Measurements from ENCODE around the gene SLC25A23.
A peak's percentile ranks its signal among the peaks of the same experiment; 100 is the strongest.
"Not testable (repeated sequence)": the region's sequence is repeated elsewhere in the genome, so short reads cannot be mapped to it uniquely, and the experiment has no call there.

The SLC25A23 gene

DNA sequence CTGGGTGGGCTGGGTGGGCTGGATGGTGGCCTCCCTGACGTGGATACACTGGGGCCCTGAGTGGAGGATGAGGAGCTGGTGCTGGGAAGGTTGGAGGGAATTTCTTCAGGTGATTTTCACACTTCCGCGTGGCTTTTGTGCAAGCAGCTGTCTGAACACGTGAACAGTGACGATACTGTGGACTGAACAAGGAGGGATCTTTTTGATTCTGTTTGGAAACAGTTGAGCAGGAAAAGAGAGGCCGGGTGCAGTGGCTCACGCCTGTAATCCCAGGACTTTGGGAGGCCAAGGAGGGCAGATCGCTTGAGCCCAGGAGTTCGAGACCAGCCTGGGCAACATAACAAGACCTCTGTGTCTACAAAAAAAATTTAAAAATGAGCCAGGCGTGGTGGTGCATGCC, 57.5 kb downstream of the SLC25A23 start:
- no peak for DNase-seq (ENCODE audit: low read depth in 2 of 2)

DNA sequence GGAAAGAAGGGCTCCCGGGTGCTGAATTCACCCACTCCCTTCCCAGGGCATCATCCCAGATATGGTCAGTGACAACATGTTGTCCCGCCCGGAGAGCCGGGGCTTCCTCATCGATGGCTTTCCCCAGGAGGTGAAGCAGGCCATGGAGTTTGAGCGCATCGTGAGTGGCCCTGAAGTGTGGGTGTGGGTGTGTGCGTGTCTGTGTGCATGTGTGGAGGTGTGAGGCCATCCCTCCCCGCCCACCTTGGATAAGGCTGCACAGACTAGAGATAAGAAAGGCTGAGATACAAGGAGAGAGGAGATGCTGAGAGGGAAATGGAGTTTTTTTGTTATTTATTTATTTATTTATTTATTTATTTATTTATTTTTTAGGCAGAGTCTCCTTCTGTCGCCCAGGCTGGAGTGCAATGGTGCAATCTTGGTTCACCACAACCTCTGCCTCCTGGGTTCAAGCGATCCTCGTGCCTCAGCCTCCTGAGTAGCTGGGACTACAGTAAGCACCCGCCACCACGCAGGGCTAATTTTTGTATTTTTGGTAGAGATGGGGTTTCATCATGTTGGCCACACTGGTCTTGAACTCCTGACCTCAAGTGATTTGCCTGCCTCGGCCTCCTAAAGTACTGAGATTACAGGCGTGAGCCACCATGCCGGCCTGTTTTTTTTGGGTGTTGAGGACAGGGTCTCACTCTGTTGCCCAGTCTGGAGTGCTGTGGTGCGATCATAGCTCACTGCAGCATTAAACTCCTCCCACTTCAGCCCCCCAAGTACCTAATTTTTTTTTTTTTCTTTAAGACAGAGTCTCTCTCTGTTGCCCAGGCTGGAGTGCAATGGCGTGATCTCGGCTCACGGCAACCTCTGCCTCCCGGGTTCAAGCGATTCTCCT, 59.3 kb downstream of the SLC25A23 start:
- DNase-seq (ENCODE audit: low read depth in 2 of 2), result not testable (repeated sequence)

DNA sequence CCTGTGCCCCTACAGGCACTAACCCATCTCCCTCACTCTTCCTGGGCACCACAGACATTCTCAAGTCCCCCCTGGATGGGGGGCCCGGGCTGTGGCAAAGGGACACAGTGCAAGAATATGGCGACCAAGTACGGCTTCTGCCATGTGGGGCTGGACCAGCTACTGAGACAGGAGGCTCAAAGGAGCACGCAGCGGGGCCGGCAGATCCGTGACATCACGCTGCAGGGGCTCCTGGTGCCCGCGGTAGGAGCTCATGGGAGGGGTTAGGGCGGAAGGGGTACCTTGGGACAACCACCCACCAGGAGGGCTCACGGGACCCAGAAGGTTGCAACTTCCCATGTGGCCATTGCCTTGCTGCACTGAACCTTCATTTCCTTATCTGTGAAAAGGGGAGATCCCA, 63.3 kb downstream of the SLC25A23 start:
- DNase-seq (ENCODE audit: low read depth in 2 of 2), result no peak

DNA sequence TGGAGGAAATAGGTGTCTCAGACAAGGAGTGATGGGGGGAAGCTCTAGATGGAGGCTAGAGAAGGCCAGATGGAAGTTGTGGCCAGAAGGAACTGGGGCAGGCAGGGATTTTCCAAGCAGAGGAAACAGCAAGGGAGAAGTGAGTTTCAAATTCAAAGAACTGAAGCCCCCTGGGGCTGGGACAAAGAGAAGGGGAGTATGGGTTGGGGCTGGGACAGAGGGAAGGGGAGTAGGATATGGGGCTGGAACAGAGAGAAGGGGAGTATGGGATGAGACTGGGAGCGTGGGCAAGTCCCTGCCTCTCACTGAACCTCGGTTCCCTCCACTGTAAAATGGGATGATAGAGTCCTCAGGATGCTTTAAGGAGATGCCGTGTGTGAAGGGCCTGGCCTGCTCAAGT, 64.8 kb downstream of the SLC25A23 start:
- DNase-seq (ENCODE audit: low read depth in 2 of 2), result no peak

DNA sequence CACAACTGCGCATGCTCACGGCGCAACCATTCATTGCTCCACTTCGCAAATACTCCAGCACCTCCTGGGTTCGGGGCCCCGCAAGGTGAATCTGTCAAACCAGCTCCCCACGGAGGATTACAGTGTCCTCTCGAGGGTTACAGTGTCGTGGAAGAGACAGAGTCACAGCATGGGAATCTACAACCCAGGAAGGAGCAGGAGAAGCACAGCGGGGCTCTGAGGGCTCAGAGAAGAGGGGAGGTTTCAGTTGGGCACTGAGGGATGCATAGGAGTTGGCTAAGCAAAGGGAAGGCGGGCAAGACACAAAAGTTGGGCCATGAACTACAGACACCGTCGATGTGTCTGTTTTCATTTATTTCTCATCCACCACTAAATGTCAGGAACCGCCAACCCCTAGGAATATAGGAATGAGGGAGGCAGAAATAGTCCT, 65.6 kb downstream of the SLC25A23 start:
- DNase-seq (ENCODE audit: low read depth in 2 of 2), result peak in 1 of 2 donors; percentile 56

DNA sequence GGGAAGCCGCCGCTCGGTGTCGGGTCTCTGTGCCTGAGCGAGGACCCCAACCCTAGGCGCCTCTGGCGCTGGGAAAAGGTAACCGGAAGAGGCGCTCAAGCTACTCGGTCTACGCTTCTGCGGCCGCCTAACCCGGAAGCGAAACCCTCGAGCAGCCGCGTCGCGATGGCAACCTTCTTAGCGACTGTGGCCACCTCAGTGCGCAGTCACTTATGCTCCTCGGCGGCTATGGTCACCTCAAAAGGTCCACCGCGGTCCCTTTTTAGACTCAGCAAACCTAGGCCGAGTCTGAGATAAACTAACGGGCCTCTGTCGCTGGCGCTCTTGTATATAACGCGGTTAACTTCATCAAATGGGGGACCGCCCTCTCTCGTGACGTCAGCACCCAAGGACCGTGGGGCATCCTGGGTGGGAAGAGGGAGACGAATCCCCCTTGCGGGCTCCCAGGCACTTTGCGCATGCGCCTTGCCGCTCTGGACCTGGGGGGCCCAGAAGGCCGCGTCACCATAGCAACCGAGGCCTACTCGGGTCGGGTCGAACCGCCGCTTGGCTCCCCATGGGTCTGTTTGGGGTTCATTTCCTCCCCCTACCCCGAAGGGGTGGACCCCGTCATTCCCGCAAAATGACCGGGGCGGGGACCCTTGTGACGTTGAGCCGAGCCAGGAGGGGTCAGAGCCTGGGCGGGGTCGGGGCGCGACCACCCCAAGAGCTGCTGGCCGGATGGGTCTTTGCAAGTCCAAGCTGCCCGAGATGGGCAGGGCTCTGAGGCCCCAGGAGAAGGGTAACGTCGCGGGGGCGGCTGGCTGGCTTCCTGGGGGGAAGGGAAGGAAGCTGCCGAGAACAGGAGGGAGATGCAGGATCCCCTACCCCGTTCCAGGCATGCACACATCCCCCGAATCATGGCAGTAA, 66.3 kb downstream of the SLC25A23 start, which contains the start of gene GTF2F1:
GTF2F1 (minus strand) TSS at position 91 of the 909 bp plus-strand sequence. CDS start 169 bp downstream, outside the sequence.
- DNase-seq (ENCODE audit: low read depth in 2 of 2), result peak; percentile 86 to 91

DNA sequence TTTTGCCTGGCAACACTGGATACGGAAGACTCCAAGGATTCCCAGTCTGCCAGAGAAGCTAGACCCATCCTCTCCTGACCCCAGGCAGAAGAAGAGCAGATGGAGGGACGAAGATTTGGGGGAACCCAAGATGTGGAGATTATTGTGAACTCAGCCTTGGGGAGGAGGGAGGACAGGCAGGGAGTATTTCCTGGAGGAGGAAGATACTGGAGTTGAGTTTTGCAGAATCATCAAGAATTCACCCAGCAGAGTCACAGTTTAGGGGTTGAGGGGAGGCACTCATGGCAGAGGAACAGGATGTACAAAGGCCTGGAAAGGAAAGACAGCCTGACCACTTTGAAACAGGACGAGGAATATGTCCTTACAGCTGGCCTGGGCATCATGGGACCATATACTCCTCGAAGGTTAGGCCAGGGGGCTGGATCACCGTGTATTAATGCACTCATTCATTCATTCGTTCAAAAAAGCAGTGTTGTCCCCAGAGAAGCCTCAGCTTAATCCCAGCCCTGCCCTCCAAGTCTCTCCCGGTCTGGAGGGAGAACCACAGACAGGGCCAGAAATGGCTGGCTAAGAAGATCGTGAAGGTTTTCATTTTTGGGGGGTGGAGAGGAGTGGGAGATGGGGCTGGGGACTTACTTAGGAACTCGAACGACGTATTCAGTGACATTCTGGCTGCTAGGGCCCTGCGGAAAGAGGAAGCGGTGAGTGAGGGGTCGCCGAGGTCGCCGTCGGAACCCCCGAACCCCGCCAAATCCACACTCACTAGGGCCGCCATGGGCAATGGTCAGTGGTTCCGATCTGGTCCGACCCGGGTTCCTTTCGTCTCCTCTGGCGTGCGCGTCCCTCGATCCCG, 67.1 kb downstream of the SLC25A23 start:
- no peak for DNase-seq (ENCODE audit: low read depth in 2 of 2)

Data from activated CD8-positive, alpha-beta memory T cell treated with anti-CD3 and anti-CD28 coated beads for 4 hours (primary cell).